IMR-90 (cell line): ENCODE results near the gene PRKAR1A.

Experiments
- RAD21 ChIP-seq: IDR thresholded peaks from 2 replicates; pipeline ENCODE4 v1.6.1; 2012; ENCODE audit warnings: low read length, improper control_type of control experiment
- USF2 ChIP-seq: fragments of 150-350 bp; IDR thresholded peaks from 2 replicates; pipeline ENCODE4 v1.6.1; 2017; ENCODE audit warnings: mild to moderate bottlenecking, antibody characterized with exemption, low read length, low read depth

GRCh38 chr17:68507576-68507975 lies 4.7 kb upstream of the PRKAR1A start:
- TF ChIP-seq RAD21 (no peak), USF2 (no peak)
